H1 (cell line): ENCODE measurements around the gene ABCC10.

Experiments used
- CEBPB ChIP-seq: IDR thresholded peaks from 2 replicates; pipeline ENCODE4 v1.6.1; 2012; ENCODE audit warnings: low read depth, low read length
- SIN3A ChIP-seq, 2 experiments: IDR thresholded peaks in 1 of 2; conservative IDR thresholded peaks in 1 of 2; 2 replicates each; pipeline ENCODE4 v1.6.1; 2011 to 2012; ENCODE audit warnings: low read length in 2 of 2, improper control_type of control experiment in 1 of 2, low read depth in 1 of 2, mild to moderate bottlenecking in 1 of 2

GRCh38 chr6:43435682-43436437, 8.5 kb downstream of the ABCC10 start:
- TF ChIP-seq CEBPB = no peak
- no peak for TF ChIP-seq SIN3A (conservative IDR thresholded peaks at IDR 0.05 in 1 of 2, IDR thresholded peaks at IDR 0.05 in 1 of 2; ENCODE audit: low read depth in 1 of 2, low read length in 2 of 2)
